Fibroblast of skin of scalp (primary cell): ENCODE measurements around the gene KCNMB2.

Source experiments
- DNase-seq: peaks from one replicate; pipeline ENCODE4 v3.0.0-alpha.2; 2013

KCNMB2 gene

GRCh38 chr3:178658694-178659325 lies 122.6 kb downstream of the KCNMB2 start:
- DNase-seq: no peak

- peak; percentile 49 for DNase-seq
Observed at GRCh38 chr3:178663201-178663934, 127.1 kb downstream of the KCNMB2 start.

GRCh38 chr3:178665747-178666146 lies 129.5 kb downstream of the KCNMB2 start:
- no peak for DNase-seq

GRCh38 chr3:178669022-178669601 lies 132.9 kb downstream of the KCNMB2 start:
- peak; percentile 56 for DNase-seq

- no peak for DNase-seq
Observed at GRCh38 chr3:178669758-178670157, 133.5 kb downstream of the KCNMB2 start.

GRCh38 chr3:178671377-178671776 lies 135.1 kb downstream of the KCNMB2 start:
- DNase-seq: no peak

GRCh38 chr3:178671791-178672190 lies 135.6 kb downstream of the KCNMB2 start:
- DNase-seq: peak; percentile 56

- peak; percentile 19 for DNase-seq
Observed at GRCh38 chr3:178672275-178672674, 136.0 kb downstream of the KCNMB2 start.

GRCh38 chr3:178673529-178673928 lies 137.3 kb downstream of the KCNMB2 start:
- DNase-seq: no peak

- DNase-seq: no peak
Observed at GRCh38 chr3:178676077-178676476, 139.8 kb downstream of the KCNMB2 start.

- no peak for DNase-seq
Observed at GRCh38 chr3:178676942-178677790, 140.9 kb downstream of the KCNMB2 start.

- no peak for DNase-seq
Observed at GRCh38 chr3:178677961-178678360, 141.7 kb downstream of the KCNMB2 start.

GRCh38 chr3:178680037-178680436 lies 143.8 kb downstream of the KCNMB2 start:
- no peak for DNase-seq

GRCh38 chr3:178680489-178680888 lies 144.3 kb downstream of the KCNMB2 start:
- DNase-seq: no peak

GRCh38 chr3:178684881-178685590 lies 148.8 kb downstream of the KCNMB2 start:
- DNase-seq: no peak

GRCh38 chr3:178685591-178685906 lies 149.3 kb downstream of the KCNMB2 start:
- DNase-seq: no peak

- no peak for DNase-seq
Observed at GRCh38 chr3:178686826-178687225, 150.6 kb downstream of the KCNMB2 start.

GRCh38 chr3:178690571-178690970 lies 154.3 kb downstream of the KCNMB2 start:
- DNase-seq: no peak

- no peak for DNase-seq
Observed at GRCh38 chr3:178699364-178699763, 163.1 kb downstream of the KCNMB2 start.

GRCh38 chr3:178699810-178700209 lies 163.6 kb downstream of the KCNMB2 start:
- DNase-seq: peak; percentile 33

GRCh38 chr3:178703268-178703975 lies 167.2 kb downstream of the KCNMB2 start:
- DNase-seq: peak; percentile 88

GRCh38 chr3:178705925-178706324 lies 169.7 kb downstream of the KCNMB2 start:
- DNase-seq: peak; percentile 68
